Liver (tissue), 9 donors: ENCODE measurements around the gene SLC38A7. TPM values are rescaled to one million over a fixed set of nuclear protein-coding genes. Genes with fewer than 3 reads are reported as not detected.

ENCODE experiments used
- DNase-seq: peaks from one replicate; pipeline ENCODE4 v3.0.0-alpha.2; 2017; ENCODE audit warnings: low spot score
- H3K27ac ChIP-seq, 2 donors: one replicate each; pipeline ENCODE4 v1.7.0; 2013; ENCODE audit warnings: inconsistent platforms in 2 of 2, low read length in 2 of 2, control low read depth in 1 of 2, low read depth in 1 of 2, mild to moderate bottlenecking in 1 of 2
- H3K27me3 ChIP-seq, 4 donors: one replicate each; pipeline versions ENCODE4 v1.6.1 to v1.7.0; 2013; ENCODE audit warnings: low read length in 3 of 4, inconsistent platforms in 1 of 4, mild to moderate bottlenecking in 1 of 4, moderate library complexity in 1 of 4; ENCODE audit not compliant: control insufficient read depth in 4 of 4, insufficient read depth in 4 of 4
- H3K36me3 ChIP-seq, 4 donors: one replicate each; pipeline versions ENCODE4 v1.6.1 to v1.7.0; 2013; ENCODE audit warnings: low read length in 3 of 4, mild to moderate bottlenecking in 3 of 4, low read depth in 1 of 4, moderate library complexity in 1 of 4; ENCODE audit not compliant: control insufficient read depth in 4 of 4, insufficient read depth in 3 of 4
- H3K4me1 ChIP-seq, 4 donors: one replicate each; pipeline versions ENCODE4 v1.6.1 to v1.7.0; 2013; ENCODE audit warnings: low read length in 3 of 4, mild to moderate bottlenecking in 3 of 4, moderate library complexity in 1 of 4; ENCODE audit not compliant: control insufficient read depth in 4 of 4, insufficient read depth in 4 of 4
- H3K4me3 ChIP-seq, 3 donors: one replicate each; pipeline versions ENCODE4 v1.6.1 to v1.7.0; 2013; ENCODE audit warnings: low read length in 3 of 3, control low read depth in 1 of 3, low read depth in 1 of 3, mild to moderate bottlenecking in 1 of 3
- H3K9ac ChIP-seq, 2 donors: one replicate each; pipeline ENCODE4 v1.7.0; 2013; ENCODE audit warnings: low read length in 2 of 2, mild to moderate bottlenecking in 2 of 2, moderate library complexity in 2 of 2, control low read depth in 1 of 2, low read depth in 1 of 2
- H3K9me3 ChIP-seq, 4 donors: one replicate each; pipeline versions ENCODE4 v1.6.1 to v1.7.0; 2013; ENCODE audit warnings: low read length in 3 of 4; ENCODE audit not compliant: control insufficient read depth in 4 of 4
- EGR1 ChIP-seq, 2 donors: IDR thresholded peaks; 2 replicates each; pipeline ENCODE4 v1.6.1; 2016 to 2018; ENCODE audit warnings: antibody characterized with exemption in 2 of 2, low read depth in 2 of 2
- FOXA1 ChIP-seq: IDR thresholded peaks from 2 replicates; pipeline ENCODE4 v1.6.1; 2016; ENCODE audit warnings: antibody characterized with exemption
- FOXA2 ChIP-seq: IDR thresholded peaks from 2 replicates; pipeline ENCODE4 v1.6.1; 2016; ENCODE audit warnings: antibody characterized with exemption
- GABPA ChIP-seq, 2 donors: IDR thresholded peaks in 1 of 2; conservative IDR thresholded peaks in 1 of 2; 2 replicates each; pipeline ENCODE4 v1.6.1; 2016; ENCODE audit warnings: antibody characterized with exemption in 2 of 2, mild to moderate bottlenecking in 1 of 2, moderate library complexity in 1 of 2
- HNF4A ChIP-seq, 2 donors: conservative IDR thresholded peaks; 2 replicates each; pipeline ENCODE4 v1.6.1; 2016; ENCODE audit warnings: antibody characterized with exemption in 2 of 2, mild to moderate bottlenecking in 2 of 2
- HNF4G ChIP-seq: IDR thresholded peaks from 2 replicates; pipeline ENCODE4 v1.6.1; 2016; ENCODE audit warnings: antibody characterized with exemption
- JUND ChIP-seq, 2 donors: IDR thresholded peaks; 2 replicates each; pipeline ENCODE4 v1.6.1; 2016; ENCODE audit warnings: antibody characterized with exemption in 2 of 2
- NR2F2 ChIP-seq: IDR thresholded peaks from 2 replicates; pipeline ENCODE4 v1.6.1; 2016; ENCODE audit warnings: antibody characterized with exemption
- RAD21 ChIP-seq, 2 donors: IDR thresholded peaks; 2 replicates each; pipeline ENCODE4 v1.6.1; 2016; ENCODE audit warnings: antibody characterized with exemption in 2 of 2, mild to moderate bottlenecking in 2 of 2
- RXRA ChIP-seq, 2 donors: IDR thresholded peaks; 2 replicates each; pipeline ENCODE4 v1.6.1; 2017 to 2018; ENCODE audit warnings: antibody characterized with exemption in 2 of 2, mild to moderate bottlenecking in 1 of 2
- SP1 ChIP-seq: IDR thresholded peaks from 2 replicates; pipeline ENCODE4 v1.6.1; 2018; ENCODE audit warnings: antibody characterized with exemption, mild to moderate bottlenecking
- TAF1 ChIP-seq: conservative IDR thresholded peaks from 2 replicates; pipeline ENCODE4 v1.6.1; 2016; ENCODE audit warnings: antibody characterized with exemption, mild to moderate bottlenecking
- YY1 ChIP-seq: IDR thresholded peaks from 2 replicates; pipeline ENCODE4 v1.6.1; 2016; ENCODE audit warnings: antibody characterized with exemption, mild to moderate bottlenecking
- WGBS: extraction: QIAGEN DNeasy Blood & Tissue Kit; methylation state at CpG from one replicate; pipeline ENCODE4 v1.1.7; 2013; 5-methylcytosine and 5-hydroxymethylcytosine counted together
- polyA plus RNA-seq, 2 donors: library from polyadenylated mRNA; stranded (reverse) in 1 of 2; unstranded in 1 of 2; fragments of 200-250 nt in 1 of 2; fragments of >200 nt in 1 of 2; fragmentation: Nextera tagmentation in 1 of 2; extraction: Ambion mirVana in 1 of 2; gene quantifications; one replicate each; pipeline versions ENCODE4 v1.2.1 to v1.2.3, GENCODE V29; 2013 to 2015
- total RNA-seq, 2 donors: library from RNA; depleted of rRNA; stranded (reverse); fragments of >200 nt; gene quantifications; one replicate each; pipeline ENCODE4 v1.2.3, GENCODE V29; 2014
- TF ChIP-seq, protein P1 (sequence below): fragments of 150-350 bp; IDR thresholded peaks from 2 replicates; pipeline ENCODE4 v1.5.1; 2017; ENCODE audit warnings: improper control_type of control experiment, low read depth, low read length; ENCODE audit not compliant: missing input control
- TF ChIP-seq, protein P2 (sequence below): IDR thresholded peaks from 2 replicates; pipeline ENCODE4 v1.6.1; 2016; ENCODE audit warnings: antibody characterized with exemption, mild to moderate bottlenecking
- TF ChIP-seq, protein P3 (sequence below): IDR thresholded peaks from 2 replicates; pipeline ENCODE4 v1.6.1; 2016; ENCODE audit warnings: antibody characterized with exemption
- TF ChIP-seq, protein P4 (sequence below): IDR thresholded peaks from 2 replicates; pipeline ENCODE4 v1.6.1; 2016; ENCODE audit warnings: antibody characterized with exemption
- TF ChIP-seq, protein P5 (sequence below): IDR thresholded peaks from 2 replicates; pipeline ENCODE4 v1.6.1; 2016; ENCODE audit warnings: antibody characterized with exemption
- donor health status: healthy.
- donor health status: healthy.
- donor health status: healthy.
- donor health status: healthy.
- donor health status: healthy.

SLC38A7 gene
- total and polyA plus RNA-seq, 4 donors: 7.9 to 18.7 (median 11.0) TPM

DNA sequence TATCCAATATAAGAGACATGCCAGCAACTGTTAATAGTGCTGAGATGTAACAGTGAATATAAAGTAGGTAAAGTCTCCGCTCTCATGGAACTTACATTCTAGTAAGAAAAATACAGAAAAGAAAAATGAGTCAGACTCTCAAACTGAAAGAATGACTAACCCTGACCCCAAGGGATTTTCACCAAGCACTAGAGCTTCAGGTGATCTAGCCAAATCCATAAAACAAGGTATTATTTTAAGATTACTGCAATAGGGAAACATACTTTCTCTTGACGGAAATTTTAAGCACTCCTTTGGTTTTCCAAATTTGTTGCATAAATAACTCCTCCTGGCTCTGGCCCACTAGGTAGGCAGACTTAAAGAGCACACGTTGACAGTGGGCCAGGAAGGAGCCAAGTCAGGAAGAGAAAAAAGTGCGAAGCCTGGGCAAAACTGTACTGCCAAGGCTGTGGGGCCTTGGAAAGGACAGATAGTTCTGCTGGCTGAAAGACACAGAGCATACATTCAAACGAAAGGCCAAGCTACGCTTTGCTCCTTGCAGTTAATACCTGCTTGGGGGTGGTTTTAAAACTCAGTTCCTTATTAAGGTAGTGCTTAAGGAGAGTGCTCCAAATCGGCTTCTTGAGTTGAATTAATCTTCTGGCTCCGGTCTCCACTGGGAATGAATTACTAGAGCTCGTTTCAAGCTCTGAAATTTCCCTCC lies 48.1 kb upstream of the SLC38A7 start (continued):
- TF ChIP-seq, protein P1, sequence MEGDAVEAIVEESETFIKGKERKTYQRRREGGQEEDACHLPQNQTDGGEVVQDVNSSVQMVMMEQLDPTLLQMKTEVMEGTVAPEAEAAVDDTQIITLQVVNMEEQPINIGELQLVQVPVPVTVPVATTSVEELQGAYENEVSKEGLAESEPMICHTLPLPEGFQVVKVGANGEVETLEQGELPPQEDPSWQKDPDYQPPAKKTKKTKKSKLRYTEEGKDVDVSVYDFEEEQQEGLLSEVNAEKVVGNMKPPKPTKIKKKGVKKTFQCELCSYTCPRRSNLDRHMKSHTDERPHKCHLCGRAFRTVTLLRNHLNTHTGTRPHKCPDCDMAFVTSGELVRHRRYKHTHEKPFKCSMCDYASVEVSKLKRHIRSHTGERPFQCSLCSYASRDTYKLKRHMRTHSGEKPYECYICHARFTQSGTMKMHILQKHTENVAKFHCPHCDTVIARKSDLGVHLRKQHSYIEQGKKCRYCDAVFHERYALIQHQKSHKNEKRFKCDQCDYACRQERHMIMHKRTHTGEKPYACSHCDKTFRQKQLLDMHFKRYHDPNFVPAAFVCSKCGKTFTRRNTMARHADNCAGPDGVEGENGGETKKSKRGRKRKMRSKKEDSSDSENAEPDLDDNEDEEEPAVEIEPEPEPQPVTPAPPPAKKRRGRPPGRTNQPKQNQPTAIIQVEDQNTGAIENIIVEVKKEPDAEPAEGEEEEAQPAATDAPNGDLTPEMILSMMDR: no peak
- TF ChIP-seq EGR1 (IDR thresholded peaks at IDR 0.05; ENCODE audit: low read depth in 2 of 2): no peak
- TF ChIP-seq HNF4A (conservative IDR thresholded peaks at IDR 0.05): no peak
- no peak for TF ChIP-seq NR2F2

DNA sequence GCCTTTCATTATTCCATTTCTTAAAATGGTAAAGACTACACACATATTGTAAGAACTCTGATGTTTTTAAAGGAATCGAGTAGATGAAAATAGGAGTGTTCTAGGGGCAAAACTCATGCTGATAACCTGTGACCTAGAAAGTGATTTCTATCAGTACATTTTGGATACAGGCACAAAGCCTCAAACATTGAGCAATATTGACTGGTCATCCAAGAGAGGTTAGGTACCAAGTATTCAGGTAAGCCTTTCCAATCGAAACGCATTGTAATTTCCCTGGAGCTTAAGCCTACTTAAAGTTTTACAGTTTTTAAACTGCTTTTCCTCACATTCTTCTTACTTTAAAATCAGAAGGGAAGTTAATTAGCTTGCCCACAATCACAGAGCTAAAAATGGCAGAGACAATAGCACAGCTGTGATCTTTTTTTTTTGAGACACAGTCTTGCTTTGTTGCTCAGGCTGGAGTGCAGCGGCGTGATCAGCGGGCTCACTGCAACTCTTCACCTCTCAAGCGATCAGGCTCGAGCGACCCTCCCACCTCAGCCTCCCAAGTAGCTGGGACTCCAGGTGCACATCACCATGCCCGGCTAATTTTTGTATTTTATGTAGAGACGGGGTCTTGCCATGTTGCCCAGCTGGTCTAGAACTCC lies 46.3 kb upstream of the SLC38A7 start:
- peak overlapping the region in 1 of 2 donors; percentile 93 for H3K9ac ChIP-seq
- WGBS: 38% methylated on average over 11 of the region's 11 CpGs
- no peak for DNase-seq
- H3K27ac ChIP-seq: peak overlapping the region; percentile 64 to 82
- H3K4me3 ChIP-seq: peak overlapping the region in 2 of 3 donors; percentile 19 to 29
- H3K4me1 ChIP-seq: peaks cover 6 to 70% (median 62%) of the 10 kb centered on the region in 4 donors
- H3K9me3 ChIP-seq: no peaks in the 10 kb centered on the region
- no peaks in the 10 kb centered on the region for H3K27me3 ChIP-seq
- TF ChIP-seq YY1 (peak; percentile 62), HNF4A (conservative IDR thresholded peaks at IDR 0.05) (peak; percentile 34 to 88), RXRA (IDR thresholded peaks at IDR 0.05) (peak; percentile 46 to 91), HNF4G (no peak), FOXA1 (no peak), SP1 (peak; percentile 18), RAD21 (IDR thresholded peaks at IDR 0.05) (peak in 1 of 2 donors; percentile 15), JUND (IDR thresholded peaks at IDR 0.05) (peak in 1 of 2 donors; percentile 72), TAF1 (no peak), NR2F2 (peak; percentile 45), FOXA2 (peak; percentile 85), GABPA (IDR thresholded peaks at IDR 0.05 in 1 of 2, conservative IDR thresholded peaks at IDR 0.05 in 1 of 2) (no peak), EGR1 (IDR thresholded peaks at IDR 0.05; ENCODE audit: low read depth in 2 of 2) (no peak)
- TF ChIP-seq, protein P2, sequence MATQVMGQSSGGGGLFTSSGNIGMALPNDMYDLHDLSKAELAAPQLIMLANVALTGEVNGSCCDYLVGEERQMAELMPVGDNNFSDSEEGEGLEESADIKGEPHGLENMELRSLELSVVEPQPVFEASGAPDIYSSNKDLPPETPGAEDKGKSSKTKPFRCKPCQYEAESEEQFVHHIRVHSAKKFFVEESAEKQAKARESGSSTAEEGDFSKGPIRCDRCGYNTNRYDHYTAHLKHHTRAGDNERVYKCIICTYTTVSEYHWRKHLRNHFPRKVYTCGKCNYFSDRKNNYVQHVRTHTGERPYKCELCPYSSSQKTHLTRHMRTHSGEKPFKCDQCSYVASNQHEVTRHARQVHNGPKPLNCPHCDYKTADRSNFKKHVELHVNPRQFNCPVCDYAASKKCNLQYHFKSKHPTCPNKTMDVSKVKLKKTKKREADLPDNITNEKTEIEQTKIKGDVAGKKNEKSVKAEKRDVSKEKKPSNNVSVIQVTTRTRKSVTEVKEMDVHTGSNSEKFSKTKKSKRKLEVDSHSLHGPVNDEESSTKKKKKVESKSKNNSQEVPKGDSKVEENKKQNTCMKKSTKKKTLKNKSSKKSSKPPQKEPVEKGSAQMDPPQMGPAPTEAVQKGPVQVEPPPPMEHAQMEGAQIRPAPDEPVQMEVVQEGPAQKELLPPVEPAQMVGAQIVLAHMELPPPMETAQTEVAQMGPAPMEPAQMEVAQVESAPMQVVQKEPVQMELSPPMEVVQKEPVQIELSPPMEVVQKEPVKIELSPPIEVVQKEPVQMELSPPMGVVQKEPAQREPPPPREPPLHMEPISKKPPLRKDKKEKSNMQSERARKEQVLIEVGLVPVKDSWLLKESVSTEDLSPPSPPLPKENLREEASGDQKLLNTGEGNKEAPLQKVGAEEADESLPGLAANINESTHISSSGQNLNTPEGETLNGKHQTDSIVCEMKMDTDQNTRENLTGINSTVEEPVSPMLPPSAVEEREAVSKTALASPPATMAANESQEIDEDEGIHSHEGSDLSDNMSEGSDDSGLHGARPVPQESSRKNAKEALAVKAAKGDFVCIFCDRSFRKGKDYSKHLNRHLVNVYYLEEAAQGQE: peak; percentile 65
- TF ChIP-seq, protein P1: no peak
- TF ChIP-seq, protein P3, sequence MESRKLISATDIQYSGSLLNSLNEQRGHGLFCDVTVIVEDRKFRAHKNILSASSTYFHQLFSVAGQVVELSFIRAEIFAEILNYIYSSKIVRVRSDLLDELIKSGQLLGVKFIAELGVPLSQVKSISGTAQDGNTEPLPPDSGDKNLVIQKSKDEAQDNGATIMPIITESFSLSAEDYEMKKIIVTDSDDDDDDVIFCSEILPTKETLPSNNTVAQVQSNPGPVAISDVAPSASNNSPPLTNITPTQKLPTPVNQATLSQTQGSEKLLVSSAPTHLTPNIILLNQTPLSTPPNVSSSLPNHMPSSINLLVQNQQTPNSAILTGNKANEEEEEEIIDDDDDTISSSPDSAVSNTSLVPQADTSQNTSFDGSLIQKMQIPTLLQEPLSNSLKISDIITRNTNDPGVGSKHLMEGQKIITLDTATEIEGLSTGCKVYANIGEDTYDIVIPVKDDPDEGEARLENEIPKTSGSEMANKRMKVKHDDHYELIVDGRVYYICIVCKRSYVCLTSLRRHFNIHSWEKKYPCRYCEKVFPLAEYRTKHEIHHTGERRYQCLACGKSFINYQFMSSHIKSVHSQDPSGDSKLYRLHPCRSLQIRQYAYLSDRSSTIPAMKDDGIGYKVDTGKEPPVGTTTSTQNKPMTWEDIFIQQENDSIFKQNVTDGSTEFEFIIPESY: peak; percentile 54
- TF ChIP-seq, protein P4, sequence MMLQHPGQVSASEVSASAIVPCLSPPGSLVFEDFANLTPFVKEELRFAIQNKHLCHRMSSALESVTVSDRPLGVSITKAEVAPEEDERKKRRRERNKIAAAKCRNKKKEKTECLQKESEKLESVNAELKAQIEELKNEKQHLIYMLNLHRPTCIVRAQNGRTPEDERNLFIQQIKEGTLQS: no peak
- TF ChIP-seq, protein P5, sequence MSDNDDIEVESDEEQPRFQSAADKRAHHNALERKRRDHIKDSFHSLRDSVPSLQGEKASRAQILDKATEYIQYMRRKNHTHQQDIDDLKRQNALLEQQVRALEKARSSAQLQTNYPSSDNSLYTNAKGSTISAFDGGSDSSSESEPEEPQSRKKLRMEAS: peak; percentile 43
- no peaks in the 10 kb centered on the region for H3K36me3 ChIP-seq
